Endodermal cell (in vitro differentiated cells): ENCODE measurements around the gene SAMD11. TPM values are rescaled to one million over a fixed set of nuclear protein-coding genes. Genes with fewer than 3 reads are reported as not detected.
A peak's percentile ranks its signal among the peaks of the same experiment; 100 is the strongest.
"Not testable (repeated sequence)": the region's sequence is repeated elsewhere in the genome, so short reads cannot be mapped to it uniquely, and the experiment has no call there.

Source experiments
- DNase-seq: peaks from one replicate; pipeline ENCODE4 v3.0.0-alpha.2; 2017
- H3K27ac ChIP-seq: 2 replicates; pipeline ENCODE4 v1.5.1; 2013; ENCODE audit warnings: mild to moderate bottlenecking, low read depth, low read length, moderate library complexity
- H3K27me3 ChIP-seq: 2 replicates; pipeline ENCODE4 v1.6.1; 2013; ENCODE audit warnings: mild to moderate bottlenecking, low read length, moderate library complexity; ENCODE audit not compliant: insufficient read depth, control insufficient read depth, poor library complexity, severe bottlenecking
- H3K36me3 ChIP-seq: 2 replicates; pipeline ENCODE4 v1.7.0; 2013; ENCODE audit warnings: mild to moderate bottlenecking, low read length, moderate library complexity; ENCODE audit not compliant: control insufficient read depth, insufficient read depth
- H3K4me1 ChIP-seq: one replicate; pipeline ENCODE4 v1.7.0; 2013; ENCODE audit warnings: low read length; ENCODE audit not compliant: control insufficient read depth, insufficient read depth
- H3K4me3 ChIP-seq: 2 replicates; pipeline ENCODE4 v1.5.1; 2013; ENCODE audit warnings: mild to moderate bottlenecking, low read length, moderate library complexity
- H3K9ac ChIP-seq: 2 replicates; pipeline ENCODE4 v1.6.1; 2013; ENCODE audit warnings: mild to moderate bottlenecking, low read length, moderate library complexity; ENCODE audit not compliant: poor library complexity, severe bottlenecking; ENCODE audit errors: extremely low read depth
- H3K9me3 ChIP-seq: 2 replicates; pipeline ENCODE4 v1.6.1; 2013; ENCODE audit warnings: mild to moderate bottlenecking, low read length, moderate library complexity; ENCODE audit not compliant: control insufficient read depth
- H3K27ac Mint-ChIP-seq: 2 replicates; pipeline ENCODE4 v1.8.0; 2020; ENCODE audit warnings: mixed read lengths
- H3K27me3 Mint-ChIP-seq: 2 replicates; pipeline ENCODE4 v1.8.0; 2021; ENCODE audit warnings: mild to moderate bottlenecking, mixed read lengths; ENCODE audit not compliant: insufficient read depth
- H3K36me3 Mint-ChIP-seq: 2 replicates; pipeline ENCODE4 v1.8.0; 2020; ENCODE audit warnings: low read depth, mixed read lengths
- H3K4me1 Mint-ChIP-seq: 2 replicates; pipeline ENCODE4 v1.8.0; 2020; ENCODE audit warnings: mixed read lengths
- H3K4me3 Mint-ChIP-seq: 2 replicates; pipeline ENCODE4 v1.8.0; 2020; ENCODE audit warnings: mild to moderate bottlenecking, moderate library complexity, mixed read lengths
- H3K9me3 Mint-ChIP-seq: 2 replicates; pipeline ENCODE4 v1.8.0; 2020; ENCODE audit warnings: mild to moderate bottlenecking, mixed read lengths
- WGBS, 2 experiments: methylation state at CpG; one replicate each; pipeline versions ENCODE4 v1.1.5 to v1.1.7; 2013; ENCODE audit warnings: missing lambda C conversion rate in 2 of 2, mixed read lengths in 1 of 2; ENCODE audit not compliant: insufficient coverage in 1 of 2, insufficient read length in 1 of 2; 5-methylcytosine and 5-hydroxymethylcytosine counted together
- total RNA-seq, 2 donors: library from RNA; stranded (reverse); fragmentation: NEBNext Ultra II Directional in 1 of 2; extraction: Animal tissue kit (Norgen Biotek cat#: 25700) in 1 of 2; gene quantifications; 2 replicates in 1 of 2; 3 replicates in 1 of 2; pipeline ENCODE4 v1.2.1, GENCODE V29; 2021
- TF ChIP-seq, protein P1 (sequence below): fragments of 200-600 bp; sonication (generic); conservative IDR thresholded peaks from 2 replicates; pipeline ENCODE4 v1.5.0; 2021; ENCODE audit warnings: antibody characterized with exemption, mild to moderate bottlenecking

SAMD11 gene
- total RNA-seq, 2 donors from 2014 or later: 152 to 156 TPM

DNA sequence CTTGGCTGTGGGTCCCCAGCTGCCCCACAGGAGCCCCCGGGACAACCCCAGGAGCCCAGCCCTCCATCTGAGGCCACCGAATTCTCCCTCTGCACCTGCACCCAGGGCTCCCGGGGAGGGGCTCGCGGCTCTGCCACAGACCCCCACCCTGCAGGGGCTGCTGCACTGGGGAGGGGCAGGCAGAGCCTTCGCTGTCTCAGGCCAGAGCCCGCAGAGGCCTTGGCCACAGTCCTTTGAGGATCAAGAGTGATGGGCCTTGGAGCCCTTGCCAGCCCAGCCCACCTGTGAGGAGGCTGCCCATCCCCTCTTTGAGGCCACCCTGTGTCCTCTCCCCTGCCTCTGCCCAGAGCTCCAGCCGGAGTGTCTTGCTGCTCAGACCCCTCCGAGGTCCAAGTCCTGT is 51.6 kb downstream of the SAMD11 start:
- no peak overlapping the region for H3K4me3 ChIP-seq
- WGBS, 2 experiments: 76 to 88% methylated on average over 4 to 9 of the region's 9 CpGs
- no peak overlapping the region for H3K27ac Mint-ChIP-seq

DNA sequence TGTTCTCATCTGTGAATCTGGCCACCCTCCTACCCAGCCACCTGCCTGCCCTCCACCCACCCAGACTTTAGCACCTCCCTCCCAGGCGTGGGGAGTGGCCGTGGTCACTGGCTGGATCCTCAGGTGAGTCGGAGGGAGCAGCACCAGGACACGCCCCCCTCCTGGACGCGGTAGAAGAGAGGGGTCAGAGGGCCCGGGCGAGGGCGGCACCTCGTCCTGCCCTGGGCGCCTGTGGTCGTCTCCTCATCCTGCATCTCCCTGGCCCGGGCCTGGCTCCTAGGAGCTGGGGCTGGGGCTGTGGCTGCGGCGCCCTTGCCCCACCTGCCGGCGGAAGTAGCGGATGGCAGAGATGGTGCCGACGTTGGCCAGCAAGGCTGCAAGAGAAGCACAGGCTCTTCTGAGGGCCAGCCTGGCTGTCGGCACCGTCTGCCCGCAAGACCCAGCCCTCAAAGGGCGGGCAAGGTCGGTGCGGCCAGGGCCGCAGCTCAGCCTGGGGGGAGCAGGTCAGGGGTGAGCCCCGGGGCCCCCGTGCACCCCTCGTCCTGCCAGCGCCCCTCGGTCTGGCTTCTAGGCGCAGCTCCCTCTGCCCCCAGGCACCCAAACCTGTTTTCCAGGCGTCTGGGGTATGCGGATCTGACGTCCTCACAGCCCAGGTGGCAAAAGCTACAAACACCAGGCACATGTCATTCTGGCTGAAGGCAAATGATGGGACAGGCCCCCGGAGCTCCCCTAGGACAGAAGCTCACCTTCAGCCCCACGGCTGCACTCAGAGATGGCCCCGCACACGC is 52.4 kb downstream of the SAMD11 start:
- Mint-ChIP-seq H3K27ac (no peak overlapping the region), H3K4me3 (no peak overlapping the region), H3K36me3 (peaks cover 3% of the 10 kb centered on the region), H3K27me3 (peaks cover 23% of the 10 kb centered on the region), H3K4me1 (no peaks in the 10 kb centered on the region), H3K9me3 (peaks cover 5% of the 10 kb centered on the region)
- Histone ChIP-seq H3K27me3 (peaks cover 17% of the 10 kb centered on the region), H3K4me1 (no peaks in the 10 kb centered on the region), H3K9ac (no peak overlapping the region), H3K9me3 (no peaks in the 10 kb centered on the region), H3K36me3 (no peaks in the 10 kb centered on the region), H3K4me3 (no peak overlapping the region), H3K27ac (no peak overlapping the region)
- peak; percentile 96 for DNase-seq
- TF ChIP-seq, protein P1, sequence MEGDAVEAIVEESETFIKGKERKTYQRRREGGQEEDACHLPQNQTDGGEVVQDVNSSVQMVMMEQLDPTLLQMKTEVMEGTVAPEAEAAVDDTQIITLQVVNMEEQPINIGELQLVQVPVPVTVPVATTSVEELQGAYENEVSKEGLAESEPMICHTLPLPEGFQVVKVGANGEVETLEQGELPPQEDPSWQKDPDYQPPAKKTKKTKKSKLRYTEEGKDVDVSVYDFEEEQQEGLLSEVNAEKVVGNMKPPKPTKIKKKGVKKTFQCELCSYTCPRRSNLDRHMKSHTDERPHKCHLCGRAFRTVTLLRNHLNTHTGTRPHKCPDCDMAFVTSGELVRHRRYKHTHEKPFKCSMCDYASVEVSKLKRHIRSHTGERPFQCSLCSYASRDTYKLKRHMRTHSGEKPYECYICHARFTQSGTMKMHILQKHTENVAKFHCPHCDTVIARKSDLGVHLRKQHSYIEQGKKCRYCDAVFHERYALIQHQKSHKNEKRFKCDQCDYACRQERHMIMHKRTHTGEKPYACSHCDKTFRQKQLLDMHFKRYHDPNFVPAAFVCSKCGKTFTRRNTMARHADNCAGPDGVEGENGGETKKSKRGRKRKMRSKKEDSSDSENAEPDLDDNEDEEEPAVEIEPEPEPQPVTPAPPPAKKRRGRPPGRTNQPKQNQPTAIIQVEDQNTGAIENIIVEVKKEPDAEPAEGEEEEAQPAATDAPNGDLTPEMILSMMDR: peak; percentile 80
- 13 to 31% methylated on average over 11 to 39 of the region's 40 CpGs for WGBS, 2 experiments

More for the DNA sequence above, 51.6 kb downstream of the SAMD11 start:
- H3K9ac ChIP-seq: no peak overlapping the region
- H3K36me3 ChIP-seq: no peaks in the 10 kb centered on the region
- H3K4me1 Mint-ChIP-seq: no peaks in the 10 kb centered on the region
- peaks cover 5% of the 10 kb centered on the region for H3K9me3 Mint-ChIP-seq
- no peaks in the 10 kb centered on the region for H3K9me3 ChIP-seq
- TF ChIP-seq, protein P1: no peak
- peaks cover 21% of the 10 kb centered on the region for H3K27me3 Mint-ChIP-seq
- no peaks in the 10 kb centered on the region for H3K4me1 ChIP-seq
- DNase-seq: no peak
- H3K36me3 Mint-ChIP-seq: peaks cover 3% of the 10 kb centered on the region
- no peak overlapping the region for H3K27ac ChIP-seq
- H3K27me3 ChIP-seq: peaks cover 20% of the 10 kb centered on the region
- no peak overlapping the region for H3K4me3 Mint-ChIP-seq

DNA sequence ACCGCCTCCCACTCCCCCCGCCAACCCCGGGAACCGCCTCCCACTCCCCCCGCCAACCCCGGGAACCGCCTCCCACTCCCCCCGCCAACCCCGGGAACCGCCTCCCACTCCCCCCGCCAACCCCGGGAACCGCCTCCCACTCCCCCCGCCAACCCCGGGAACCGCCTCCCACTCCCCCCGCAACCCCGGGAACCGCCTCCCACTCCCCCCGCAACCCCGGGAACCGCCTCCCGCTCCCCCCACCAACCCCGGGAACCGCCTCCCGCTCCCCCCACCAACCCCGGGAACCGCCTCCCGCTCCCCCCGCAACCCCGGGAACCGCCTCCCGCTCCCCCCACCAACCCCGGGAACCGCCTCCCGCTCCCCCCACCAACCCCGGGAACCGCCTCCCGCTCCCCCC is 53.1 kb downstream of the SAMD11 start:
- peaks cover 17% of the 10 kb centered on the region for H3K27me3 ChIP-seq
- not testable (repeated sequence) for H3K27ac ChIP-seq
- no CpG with 5 or more reads among the region's 39 CpGs for WGBS, 2 experiments

More for the DNA sequence above, 53.1 kb downstream of the SAMD11 start:
- not testable (repeated sequence) for H3K4me3 ChIP-seq, H3K27ac Mint-ChIP-seq, DNase-seq, H3K9ac ChIP-seq, H3K9me3 Mint-ChIP-seq, H3K4me1 ChIP-seq, H3K4me3 Mint-ChIP-seq, H3K9me3 ChIP-seq, H3K36me3 Mint-ChIP-seq, H3K36me3 ChIP-seq, H3K4me1 Mint-ChIP-seq
- H3K27me3 Mint-ChIP-seq: peaks cover 26% of the 10 kb centered on the region
